CD4-positive, alpha-beta T cell treated with Interleukin-4 for 4 hours (primary cell): ENCODE measurements around the gene PPT2.
"Not testable (repeated sequence)": the region's sequence is repeated elsewhere in the genome, so short reads cannot be mapped to it uniquely, and the experiment has no call there.

Experiments used
- DNase-seq: peaks from one replicate; pipeline ENCODE4 v3.0.0-alpha.2; 2020

PPT2 gene

GRCh38 chr6:32190911-32191677 lies 37.2 kb downstream of the PPT2 start:
- no peak for DNase-seq

DNA sequence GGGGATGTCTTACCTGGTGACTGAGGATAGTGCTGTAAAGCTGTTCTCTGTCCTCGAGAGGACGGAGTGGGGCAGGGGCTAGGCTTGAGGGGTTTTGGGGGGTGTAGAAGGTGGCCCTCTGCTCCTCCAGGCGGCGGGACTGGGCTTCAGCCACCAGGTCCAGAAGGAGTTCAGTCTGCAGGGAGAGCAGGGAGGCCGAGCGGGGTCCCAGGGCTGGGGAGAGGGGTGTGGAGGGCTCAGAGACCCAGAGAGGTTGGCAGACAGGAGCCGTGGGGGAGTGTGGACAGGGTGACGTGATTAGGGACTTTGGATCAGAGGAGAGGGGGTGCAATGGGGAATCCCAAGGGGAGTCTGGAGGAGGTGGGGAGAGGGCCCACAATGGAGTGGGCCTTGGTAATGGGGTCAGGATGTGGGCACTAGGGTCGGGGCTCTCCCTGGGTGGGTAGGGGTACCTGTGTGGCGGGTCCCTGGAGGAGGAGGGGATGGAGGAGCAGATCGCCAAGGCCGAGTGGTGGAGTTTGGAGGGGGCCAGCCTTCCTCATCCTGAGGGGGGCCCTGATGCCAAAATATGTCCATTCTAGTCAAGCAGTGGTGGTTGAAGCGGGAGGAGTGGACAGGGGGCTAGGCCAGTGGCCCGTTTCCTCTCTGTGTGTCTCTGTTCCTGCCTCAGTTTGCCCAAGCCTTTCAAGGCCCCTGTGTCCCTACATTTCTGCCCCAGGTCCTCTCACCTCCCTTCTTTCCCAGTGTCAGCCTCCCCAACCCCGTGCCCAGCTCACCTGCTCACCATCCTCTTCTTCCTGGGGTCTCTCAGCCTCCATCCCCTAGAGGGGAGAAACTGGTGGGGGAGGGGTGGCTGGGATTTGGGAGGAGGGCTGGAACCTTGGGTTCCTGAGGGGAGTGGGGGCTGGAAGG lies 38.0 kb downstream of the PPT2 start:
- peak; percentile 24 for DNase-seq

- DNase-seq, result peak; percentile 56
These were observed 38.7 kb downstream of the PPT2 start, which contains the start of gene GPSM3 for GRCh38 chr6:32192608-32193039. Gene GPSM3 (minus strand): TSS chr6:32192643. CDS start chr6:32192513, 130 bp downstream.

- not testable (repeated sequence) for DNase-seq
These were observed 39.2 kb downstream of the PPT2 start for GRCh38 chr6:32193096-32193495.

DNA sequence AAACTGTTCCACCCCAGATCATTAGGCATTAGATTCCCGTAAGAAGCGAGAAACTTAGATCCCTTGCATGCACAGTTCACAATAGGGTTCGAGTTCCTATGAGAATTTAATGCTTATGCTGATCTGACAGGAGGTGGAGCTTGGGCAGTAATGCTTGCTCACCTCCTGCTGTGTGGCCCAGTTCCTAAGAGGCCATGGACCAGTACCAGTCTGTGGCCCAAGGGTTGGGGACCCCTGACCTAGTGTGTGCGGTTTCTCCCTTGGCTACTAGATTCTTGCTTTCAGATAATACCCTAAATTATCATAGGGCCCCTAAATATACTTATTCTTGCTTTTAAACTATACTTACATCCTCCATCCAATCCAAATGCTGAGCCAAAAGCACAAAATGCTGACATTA lies 40.4 kb downstream of the PPT2 start:
- DNase-seq, result no peak

- peak; percentile 48 for DNase-seq
These were observed 41.1 kb downstream of the PPT2 start for GRCh38 chr6:32194825-32195651.

- peak; percentile 100 for DNase-seq
These were observed 41.6 kb downstream of the PPT2 start for GRCh38 chr6:32195652-32195901.

DNA sequence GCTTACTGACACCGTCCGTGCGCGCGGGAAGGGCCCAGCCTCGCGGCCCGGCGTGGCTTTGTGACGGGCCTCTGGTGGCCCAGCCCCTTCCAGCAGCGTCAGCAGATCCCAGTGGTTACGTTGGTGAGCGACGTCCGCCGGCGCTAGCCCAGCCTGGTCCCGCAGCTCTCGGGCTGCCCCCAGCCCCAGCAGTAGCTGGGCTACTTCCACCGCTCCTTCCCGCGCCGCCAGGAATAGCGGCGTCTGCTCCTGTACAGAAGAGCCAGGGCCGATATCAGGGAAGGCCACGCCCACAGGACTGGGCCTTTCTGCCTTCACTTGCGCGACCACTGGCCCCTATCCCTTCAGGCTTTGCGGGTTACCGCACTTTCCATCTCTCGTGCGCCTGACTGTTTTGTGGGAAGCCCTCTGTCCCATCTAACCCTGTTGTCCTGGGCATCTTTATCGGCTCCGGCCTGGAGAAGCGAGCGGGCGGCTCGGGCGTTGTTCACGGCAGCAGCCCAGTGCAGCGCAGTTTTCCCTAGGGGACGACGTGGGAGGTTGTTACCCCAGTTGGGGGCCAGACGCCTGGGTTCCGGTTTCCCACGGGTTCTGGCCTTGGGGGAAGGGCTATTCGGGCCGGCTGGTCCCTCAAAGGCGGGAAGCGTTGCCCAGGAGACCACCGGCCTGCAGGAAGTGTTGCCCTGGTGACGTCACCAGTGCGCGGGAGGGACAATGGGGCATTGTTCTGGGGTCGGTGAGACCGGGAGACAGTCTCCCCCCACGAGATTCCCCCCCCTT lies 42.2 kb downstream of the PPT2 start:
- peak; percentile 38 for DNase-seq

GRCh38 chr6:32196682-32197616 lies 43.0 kb downstream of the PPT2 start:
- DNase-seq, result no peak

DNA sequence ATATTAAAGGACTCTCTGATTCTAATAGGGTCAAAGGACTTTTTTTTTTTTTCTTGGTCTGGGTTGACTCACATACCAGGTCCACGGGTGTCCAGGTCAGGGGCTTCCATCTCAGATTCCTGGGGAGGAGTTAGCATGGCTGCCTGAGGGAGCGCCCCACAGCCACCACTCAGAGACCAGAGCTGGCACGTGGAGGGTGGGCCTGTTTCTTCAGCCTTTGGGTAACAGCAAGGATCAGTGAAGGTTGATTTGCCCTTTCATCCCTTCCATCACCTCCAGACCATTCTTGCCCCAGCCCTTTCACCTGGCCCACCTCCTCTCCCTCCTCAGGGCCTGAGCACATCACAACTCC lies 44.4 kb downstream of the PPT2 start:
- DNase-seq, result no peak

DNA sequence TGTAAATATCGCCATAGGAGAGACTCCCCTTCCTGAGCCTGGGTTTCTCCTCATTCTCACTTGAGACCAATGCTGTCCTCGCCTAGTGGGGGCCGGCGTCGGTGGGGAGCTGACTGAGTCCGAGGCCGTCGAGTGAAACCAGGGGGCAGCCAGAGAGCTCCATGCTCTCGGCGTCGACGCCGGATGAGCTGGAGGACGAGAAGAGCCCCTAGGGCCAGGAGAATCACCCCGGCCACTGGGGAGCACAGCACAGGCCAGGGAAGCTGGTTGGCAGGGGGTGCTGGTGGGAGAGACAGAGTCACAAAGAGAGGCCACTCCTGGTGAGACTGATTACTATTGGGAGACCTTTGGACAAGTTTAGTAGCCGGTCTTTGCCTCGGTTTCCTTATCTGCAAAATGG lies 44.9 kb downstream of the PPT2 start:
- no peak for DNase-seq

DNA sequence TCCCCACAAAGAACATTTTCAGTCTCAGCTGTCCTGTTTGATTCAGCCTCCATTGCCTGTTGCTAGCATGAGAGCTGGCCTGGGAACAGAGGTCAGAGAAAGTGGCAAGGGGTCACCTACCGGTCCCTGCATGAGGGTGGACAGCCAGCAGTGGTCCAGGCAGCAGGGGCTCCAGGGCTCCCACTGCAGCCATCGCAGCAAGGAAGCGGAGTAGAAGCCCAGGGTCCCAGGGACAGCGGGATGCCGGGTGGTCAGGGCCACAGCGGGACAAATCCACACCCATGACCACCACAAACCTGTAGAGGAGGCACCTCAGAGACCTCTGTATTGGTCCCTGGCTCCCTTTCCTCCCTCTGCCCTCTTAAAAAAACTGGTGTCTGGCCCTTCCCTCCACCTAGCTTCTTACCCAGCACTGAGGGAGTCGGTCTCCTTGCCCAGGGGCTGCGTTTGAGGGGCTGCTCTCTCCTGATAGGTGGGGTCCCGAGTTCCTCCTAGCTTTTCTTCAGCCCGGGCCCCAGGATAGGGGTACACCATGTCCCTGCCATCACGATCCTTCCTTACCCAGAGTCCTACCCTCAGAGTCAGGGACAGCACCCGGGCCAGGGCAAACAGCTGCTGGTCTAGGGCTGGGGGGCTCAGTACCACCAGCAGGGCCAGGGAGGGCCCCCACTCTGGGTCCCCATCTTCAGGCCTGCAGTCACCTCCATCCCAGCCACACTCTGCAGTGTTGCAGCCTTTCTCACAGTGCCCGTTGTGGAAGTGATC lies 47.0 kb downstream of the PPT2 start:
- DNase-seq, result no peak

- DNase-seq, result no peak
These were observed 48.2 kb downstream of the PPT2 start for GRCh38 chr6:32202186-32202585.

- no peak for DNase-seq
These were observed 49.7 kb downstream of the PPT2 start for GRCh38 chr6:32203426-32204267.

GRCh38 chr6:32204268-32204715 lies 50.4 kb downstream of the PPT2 start:
- DNase-seq, result no peak

DNA sequence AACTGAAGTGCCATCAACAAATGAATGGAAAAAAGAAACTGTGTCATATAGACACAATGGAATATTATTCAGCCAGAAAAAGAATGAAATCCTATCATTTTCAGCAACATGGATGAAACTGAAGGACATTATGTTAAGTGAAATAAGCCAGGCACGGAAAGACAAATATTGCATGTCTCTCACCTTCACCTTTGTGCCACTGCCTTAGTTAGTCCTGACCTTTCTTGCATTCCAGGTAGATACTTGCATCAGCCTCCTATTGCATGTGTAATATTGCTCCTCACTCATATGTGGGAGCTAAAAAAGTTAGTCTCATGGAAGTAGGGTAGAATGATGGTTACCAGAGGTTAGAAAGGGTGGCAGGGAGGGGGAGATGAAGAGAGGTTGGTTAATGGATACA lies 55.1 kb downstream of the PPT2 start:
- DNase-seq, result no peak

- no peak for DNase-seq
These were observed 56.3 kb downstream of the PPT2 start for GRCh38 chr6:32210191-32210601.

- DNase-seq, result not testable (repeated sequence)
These were observed 57.5 kb downstream of the PPT2 start for GRCh38 chr6:32211432-32211831.

- no peak for DNase-seq
These were observed 58.3 kb downstream of the PPT2 start for GRCh38 chr6:32212076-32212760.
